SKM-1 treated with dmso at 0.1 percent for 144 hours (cell line): ENCODE measurements around the gene SCGB3A2.

Experiments
- DNase-seq: peaks from one replicate; lab custom pipeline; 2025; ENCODE audit not compliant: unreplicated experiment; lab: John Stamatoyannopoulos, UW

The SCGB3A2 gene

DNA sequence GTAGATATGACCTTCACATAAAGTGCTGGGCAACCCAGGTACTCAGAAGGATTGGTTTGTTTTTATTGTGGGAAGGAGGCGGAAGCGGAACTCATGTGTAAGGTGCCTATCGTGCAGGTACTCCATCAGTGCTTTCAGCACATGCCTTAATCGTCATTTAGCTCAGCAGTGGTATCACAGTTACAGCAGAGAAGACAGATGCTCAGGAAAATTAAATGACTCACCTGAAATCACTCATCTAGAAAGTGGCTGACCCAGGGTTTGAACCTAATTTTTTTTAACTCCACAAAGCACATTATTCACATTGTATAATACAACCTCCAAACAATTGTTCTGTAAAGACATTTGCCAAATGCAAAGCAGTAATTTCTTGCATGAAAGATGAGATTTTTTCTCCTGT is 25.6 kb downstream of the SCGB3A2 start:
- DNase-seq, result no peak

DNA sequence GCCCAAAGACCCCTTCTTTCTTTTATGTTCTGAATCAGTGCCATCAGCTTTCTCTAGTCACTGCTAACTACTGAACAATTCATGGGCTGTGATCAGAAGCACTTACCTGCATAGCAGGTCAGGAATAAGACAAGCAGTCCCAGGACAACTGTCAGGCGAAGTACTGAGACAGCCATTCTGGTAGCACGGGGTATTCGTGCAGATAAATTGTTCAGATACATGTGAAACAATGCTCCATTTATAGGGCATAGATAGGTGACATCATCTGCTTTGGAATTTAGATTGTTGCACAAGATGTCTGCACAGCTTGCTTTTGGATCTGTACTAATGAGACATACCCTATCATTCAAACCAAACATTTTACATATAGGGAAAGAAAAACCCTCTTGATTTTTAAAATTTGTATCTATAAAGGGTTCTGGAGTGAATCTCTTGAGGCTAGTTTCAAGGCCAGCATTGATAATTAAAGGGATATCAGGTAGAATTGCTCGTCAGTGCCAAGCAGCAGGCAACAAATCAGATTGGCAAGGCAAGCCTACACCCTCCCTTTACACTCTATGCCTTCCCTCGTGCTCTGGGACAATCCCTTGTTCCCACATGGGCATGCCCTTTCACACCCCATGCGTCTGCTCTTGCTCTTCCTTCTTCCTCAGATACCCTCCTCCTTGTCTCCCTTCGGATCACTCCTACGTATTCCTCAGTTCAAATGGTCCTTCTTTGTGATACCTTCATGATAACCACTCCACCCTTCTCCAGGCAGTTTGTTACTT is 28.0 kb downstream of the SCGB3A2 start, which contains the start of gene C5orf46:
Gene C5orf46, minus strand, starts transcription at position 213 of the 770 bp plus-strand sequence. Its CDS starts 37 bp downstream, at position 176.
- DNase-seq, result no peak

- DNase-seq, result no peak
These were observed 32.9 kb downstream of the SCGB3A2 start for GRCh38 chr5:147911427-147911826.

- peak; percentile 59 for DNase-seq
These were observed 33.5 kb downstream of the SCGB3A2 start for GRCh38 chr5:147912011-147912410.

DNA sequence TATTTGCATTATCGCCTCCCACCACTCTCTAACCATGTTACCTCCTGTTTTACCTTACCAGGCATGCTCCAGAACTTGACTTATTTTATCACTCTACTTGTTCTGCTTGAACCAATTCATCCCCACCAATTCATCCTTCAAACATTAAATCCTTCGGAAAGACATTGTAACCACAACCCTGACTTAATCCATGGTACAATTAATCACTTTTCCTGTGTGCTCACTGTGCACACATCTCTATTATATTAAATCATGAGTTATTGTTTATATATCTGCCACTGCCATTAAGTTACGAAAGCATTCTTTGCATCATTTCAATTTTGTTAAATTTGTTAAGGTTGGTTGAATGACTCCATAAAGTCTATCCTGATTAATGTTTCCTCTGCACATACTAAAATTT is 35.3 kb downstream of the SCGB3A2 start:
- DNase-seq, result no peak

GRCh38 chr5:147918101-147918685 is 39.7 kb downstream of the SCGB3A2 start:
- DNase-seq, result no peak

GRCh38 chr5:147918899-147919298 is 40.4 kb downstream of the SCGB3A2 start:
- DNase-seq, result no peak

DNA sequence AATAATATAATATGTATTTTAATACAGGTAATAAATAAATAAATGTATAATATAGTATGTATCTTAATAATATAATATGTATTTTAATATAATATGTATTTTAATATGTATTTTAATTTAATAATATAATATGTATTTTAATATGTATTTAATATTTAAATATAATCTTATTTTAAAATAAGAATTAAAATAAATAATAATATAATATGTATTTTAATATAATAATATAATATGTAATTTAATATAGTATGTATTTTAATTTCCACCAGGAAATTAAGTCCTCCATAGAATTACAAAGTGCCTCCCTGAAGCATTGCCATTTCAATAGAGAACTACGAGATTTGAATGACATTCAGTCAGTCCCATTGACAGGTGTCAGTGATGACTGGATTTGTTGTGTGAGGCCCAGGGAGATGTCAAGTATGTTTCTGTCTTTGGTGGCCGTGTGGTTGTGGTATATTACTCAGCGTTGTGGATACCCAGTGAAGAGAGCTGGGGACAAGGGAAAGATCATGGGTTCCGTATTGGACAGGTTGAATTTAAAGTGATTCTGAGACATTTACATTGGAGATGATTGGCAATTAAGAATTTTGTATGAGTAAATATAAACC is 42.0 kb downstream of the SCGB3A2 start:
- peak; percentile 5 for DNase-seq

GRCh38 chr5:147921136-147921535 is 42.6 kb downstream of the SCGB3A2 start:
- DNase-seq, result peak; percentile 76

- DNase-seq, result no peak
These were observed 46.5 kb downstream of the SCGB3A2 start for GRCh38 chr5:147925020-147925419.

DNA sequence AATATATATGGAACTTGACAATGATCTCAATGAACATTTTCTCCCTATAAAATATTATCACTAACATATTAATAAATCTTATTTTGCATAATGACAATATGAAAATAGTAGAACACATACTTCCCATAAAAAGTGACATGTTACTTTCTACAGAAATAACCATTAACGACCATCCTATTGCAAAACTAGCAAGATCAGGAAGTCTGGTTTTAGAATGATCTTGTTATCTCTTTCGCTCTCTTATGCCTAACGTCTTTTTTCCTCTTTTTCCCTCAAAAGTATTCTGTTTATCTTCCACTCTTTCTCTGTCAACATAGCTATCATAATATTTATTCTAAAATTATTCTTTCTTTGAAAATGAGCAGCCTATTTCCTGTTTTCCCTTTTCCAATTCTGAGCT is 49.4 kb downstream of the SCGB3A2 start:
- DNase-seq, result peak; percentile 66

GRCh38 chr5:147930769-147931168 is 52.3 kb downstream of the SCGB3A2 start:
- DNase-seq, result peak; percentile 17
